Testis (tissue), 2 donors: ENCODE measurements around the gene TAGLN2.

Source experiments
- POLR2A ChIP-seq: fragments of 450-650 bp; IDR thresholded peaks from one replicate; pipeline ENCODE4 v1.6.1; 2017; ENCODE audit warnings: antibody characterized with exemption, mild to moderate bottlenecking, moderate library complexity
- TF ChIP-seq, protein P1 (sequence below), 3 experiments: fragments of 450-650 bp in 2 of 3; fragments of 200-600 bp in 1 of 3; sonication (generic) in 1 of 3; IDR thresholded peaks; one replicate each; pipeline ENCODE4 v1.5.1; 2016 to 2019; ENCODE audit warnings: antibody characterized with exemption in 3 of 3, mild to moderate bottlenecking in 2 of 3, moderate library complexity in 1 of 3

DNA sequence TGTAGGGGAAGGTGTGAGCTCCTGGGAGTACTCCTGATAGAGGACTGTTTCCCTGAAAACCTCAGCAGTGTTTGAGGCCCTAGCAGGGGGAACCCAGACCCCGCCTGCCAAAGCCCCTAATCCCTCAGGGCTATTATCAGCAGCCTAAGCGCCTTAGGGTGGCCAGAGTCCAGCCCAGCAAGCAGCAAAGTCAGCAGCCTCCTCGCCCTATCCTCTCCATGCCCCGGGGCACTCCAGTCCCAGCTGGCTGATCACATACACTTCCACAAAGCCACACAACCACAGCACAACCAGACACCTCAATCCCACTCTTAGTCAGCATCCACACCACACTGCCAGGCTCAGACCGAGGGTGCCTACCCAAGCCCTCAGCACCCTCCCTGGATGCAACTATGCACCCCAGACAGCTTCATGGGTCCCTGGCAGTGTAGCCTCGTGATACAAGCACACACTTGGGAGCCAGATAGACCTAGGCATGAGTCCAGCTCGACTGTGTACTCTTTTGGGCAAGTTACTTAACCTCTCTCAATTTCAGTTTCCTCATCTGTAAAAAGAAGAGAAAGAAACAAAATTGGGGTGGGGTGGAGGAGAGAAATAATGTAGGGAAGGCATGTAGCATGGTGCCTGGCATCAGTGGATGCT lies 13.0 kb upstream of the TAGLN2 start:
- TF ChIP-seq, protein P1, sequence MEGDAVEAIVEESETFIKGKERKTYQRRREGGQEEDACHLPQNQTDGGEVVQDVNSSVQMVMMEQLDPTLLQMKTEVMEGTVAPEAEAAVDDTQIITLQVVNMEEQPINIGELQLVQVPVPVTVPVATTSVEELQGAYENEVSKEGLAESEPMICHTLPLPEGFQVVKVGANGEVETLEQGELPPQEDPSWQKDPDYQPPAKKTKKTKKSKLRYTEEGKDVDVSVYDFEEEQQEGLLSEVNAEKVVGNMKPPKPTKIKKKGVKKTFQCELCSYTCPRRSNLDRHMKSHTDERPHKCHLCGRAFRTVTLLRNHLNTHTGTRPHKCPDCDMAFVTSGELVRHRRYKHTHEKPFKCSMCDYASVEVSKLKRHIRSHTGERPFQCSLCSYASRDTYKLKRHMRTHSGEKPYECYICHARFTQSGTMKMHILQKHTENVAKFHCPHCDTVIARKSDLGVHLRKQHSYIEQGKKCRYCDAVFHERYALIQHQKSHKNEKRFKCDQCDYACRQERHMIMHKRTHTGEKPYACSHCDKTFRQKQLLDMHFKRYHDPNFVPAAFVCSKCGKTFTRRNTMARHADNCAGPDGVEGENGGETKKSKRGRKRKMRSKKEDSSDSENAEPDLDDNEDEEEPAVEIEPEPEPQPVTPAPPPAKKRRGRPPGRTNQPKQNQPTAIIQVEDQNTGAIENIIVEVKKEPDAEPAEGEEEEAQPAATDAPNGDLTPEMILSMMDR (IDR thresholded peaks at IDR 0.05), result no peak
- no peak for TF ChIP-seq POLR2A
